Measurements from ENCODE around the gene AGTRAP. TPM values are rescaled to one million over a fixed set of nuclear protein-coding genes. Genes with fewer than 3 reads are reported as not detected.
A peak's percentile ranks its signal among the peaks of the same experiment; 100 is the strongest.

Gene AGTRAP
- total RNA-seq, 2 donors from 2014 or later, result 40.3 to 52.0 TPM

DNA sequence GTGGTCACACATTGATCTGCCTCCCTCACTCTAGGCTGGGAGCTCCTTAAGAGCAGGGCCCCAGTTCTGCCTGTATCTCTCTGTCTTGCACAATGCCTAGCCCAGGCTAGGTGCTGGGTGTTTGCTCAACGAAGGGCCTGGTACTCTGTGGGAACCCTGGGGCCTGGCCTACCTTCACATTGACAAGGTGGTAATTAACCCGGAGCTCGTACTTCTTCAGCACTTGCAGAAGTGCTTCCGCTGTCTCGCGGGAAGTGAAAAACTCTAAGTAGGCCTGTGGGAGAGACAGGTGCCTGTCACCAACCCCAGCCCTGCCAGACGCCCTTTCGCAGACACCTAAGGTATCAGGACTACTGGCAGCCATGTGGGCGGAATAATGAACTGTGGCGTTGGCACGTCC lies 56.2 kb downstream of the AGTRAP start:
- H3K36me3 Mint-ChIP-seq, result no peaks in the 10 kb centered on the region

DNA sequence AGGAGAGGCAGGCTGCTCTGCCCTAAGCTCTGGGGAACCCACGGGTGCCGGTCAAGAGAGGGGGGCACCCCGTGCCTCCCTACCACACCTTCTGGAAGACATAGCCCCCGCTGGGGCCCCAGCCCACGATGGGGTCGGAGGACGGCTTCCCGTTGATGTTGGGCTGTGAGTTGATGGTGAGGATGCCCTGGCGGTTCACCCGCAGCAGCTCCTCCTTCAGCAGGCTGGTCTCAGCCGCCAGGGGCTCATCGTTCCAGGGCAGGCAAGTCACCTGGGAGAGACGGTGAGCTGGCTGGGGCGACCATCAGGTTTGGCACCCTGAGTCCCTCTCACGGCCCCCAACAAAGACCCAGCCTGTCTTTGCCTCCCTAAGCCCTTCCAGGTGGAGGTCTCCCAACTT lies 57.9 kb downstream of the AGTRAP start:
- H3K27me3 Mint-ChIP-seq, result no peaks in the 10 kb centered on the region
- H3K36me3 Mint-ChIP-seq, result no peaks in the 10 kb centered on the region
- no peak overlapping the region for H3K4me3 Mint-ChIP-seq
- DNase-seq (ENCODE audit: low spot score) (no peak), ATAC-seq (no peak)
- H3K4me1 Mint-ChIP-seq (ENCODE audit: low read depth in 2 of 2), result peaks cover 0 to 8% of the 10 kb centered on the region in 2 donors
- H3K27ac Mint-ChIP-seq, result no peak overlapping the region
- H3K9me3 Mint-ChIP-seq, result no peaks in the 10 kb centered on the region

More for the DNA sequence above, 56.2 kb downstream of the AGTRAP start:
- peaks cover 0 to 8% of the 10 kb centered on the region in 2 donors for H3K4me1 Mint-ChIP-seq (ENCODE audit: low read depth in 2 of 2)
- DNase-seq (ENCODE audit: low spot score) (no peak), ATAC-seq (no peak)
- no peak overlapping the region for H3K4me3 Mint-ChIP-seq
- peak overlapping the region in 1 of 2 donors; percentile 50 for H3K27ac Mint-ChIP-seq
- no peaks in the 10 kb centered on the region for H3K9me3 Mint-ChIP-seq
- no peaks in the 10 kb centered on the region for H3K27me3 Mint-ChIP-seq

DNA sequence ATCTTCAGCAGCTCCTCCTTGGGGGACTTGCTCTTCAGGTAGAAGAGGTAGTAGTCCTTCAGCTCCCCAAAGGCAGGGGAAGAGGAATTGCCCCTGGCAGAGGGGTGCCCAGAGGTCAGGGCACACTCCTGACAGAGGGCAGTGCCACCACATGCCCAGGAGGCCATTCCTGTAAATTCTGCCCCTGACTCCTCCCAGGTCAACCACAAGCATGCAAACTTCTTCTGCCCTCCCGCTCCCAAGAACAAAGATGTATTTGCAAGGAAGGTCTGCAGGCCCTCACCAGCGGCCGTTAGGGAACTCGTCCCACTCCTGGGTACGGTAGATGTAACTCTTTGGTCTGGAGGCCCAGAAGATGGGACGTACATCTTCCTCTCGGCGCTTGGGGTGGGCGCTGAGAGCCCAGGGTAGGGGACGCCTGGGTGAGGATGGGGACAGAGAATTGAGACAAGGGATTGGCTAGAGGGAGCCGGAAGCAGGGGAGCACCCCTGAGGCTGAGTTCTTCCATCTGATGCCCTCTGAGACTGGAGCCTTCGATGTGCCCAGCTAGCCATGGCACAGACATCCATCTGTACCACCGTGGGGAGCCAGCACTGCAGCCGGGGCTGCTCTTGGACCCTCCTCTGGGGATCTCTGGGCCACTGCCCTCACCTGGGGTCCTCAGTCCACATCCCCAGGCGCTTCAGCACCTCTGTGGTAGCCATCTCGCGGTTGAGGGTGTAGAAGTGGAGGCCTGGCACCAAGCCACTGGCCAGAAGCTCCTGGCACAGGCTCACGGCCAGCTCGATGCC lies 58.7 kb downstream of the AGTRAP start:
- DNase-seq (ENCODE audit: low spot score) (peak; percentile 20), ATAC-seq (no peak)
- no peaks in the 10 kb centered on the region for H3K27me3 Mint-ChIP-seq
- no peaks in the 10 kb centered on the region for H3K9me3 Mint-ChIP-seq
- H3K4me1 Mint-ChIP-seq (ENCODE audit: low read depth in 2 of 2), result peaks cover 0 to 8% of the 10 kb centered on the region in 2 donors
- no peaks in the 10 kb centered on the region for H3K36me3 Mint-ChIP-seq
- H3K4me3 Mint-ChIP-seq, result no peak overlapping the region
- H3K27ac Mint-ChIP-seq, result no peak overlapping the region

DNA sequence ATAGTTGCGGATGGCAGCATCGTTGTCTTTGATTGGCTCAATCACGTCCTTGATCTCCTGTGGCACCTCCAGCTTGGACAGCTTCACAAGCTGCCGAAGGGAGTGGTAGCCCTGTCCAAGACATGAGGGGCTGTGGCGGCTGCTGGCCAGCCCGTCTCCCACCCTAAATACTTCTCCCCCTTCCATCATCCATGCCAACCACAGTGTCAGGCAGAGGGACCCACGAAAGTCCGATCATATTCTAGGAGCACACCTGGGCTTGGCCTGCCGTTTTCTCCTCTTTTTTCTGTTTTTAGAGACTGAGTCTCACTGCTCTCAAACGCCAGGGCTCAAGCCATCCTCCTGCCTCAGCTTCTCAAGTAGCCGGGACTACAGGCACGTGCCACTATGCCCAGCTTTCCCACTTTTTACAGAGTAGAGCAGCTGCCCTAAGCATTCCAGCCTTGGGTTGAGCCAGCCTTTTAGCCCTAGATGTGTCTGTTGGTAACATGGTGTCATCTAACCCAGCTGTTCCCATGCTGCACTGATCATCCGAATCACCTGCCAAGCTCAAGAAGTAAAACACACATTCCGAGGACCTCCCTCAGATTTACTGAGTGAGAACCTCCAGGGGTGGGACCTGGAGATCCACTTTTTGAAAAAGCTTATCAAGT lies 59.4 kb downstream of the AGTRAP start:
- peak; percentile 40 for DNase-seq (ENCODE audit: low spot score)
- H3K27me3 Mint-ChIP-seq, result no peaks in the 10 kb centered on the region
- no peak for ATAC-seq
- H3K4me1 Mint-ChIP-seq (ENCODE audit: low read depth in 2 of 2), result peaks cover 0 to 8% of the 10 kb centered on the region in 2 donors
- H3K27ac Mint-ChIP-seq, result no peak overlapping the region
- H3K9me3 Mint-ChIP-seq, result no peaks in the 10 kb centered on the region
- no peak overlapping the region for H3K4me3 Mint-ChIP-seq
- H3K36me3 Mint-ChIP-seq, result no peaks in the 10 kb centered on the region

GRCh38 chr1:11796036-11796828 lies 60.3 kb downstream of the AGTRAP start:
- H3K4me3 Mint-ChIP-seq, result no peak overlapping the region
- peaks cover 0 to 13% of the 10 kb centered on the region in 2 donors for H3K4me1 Mint-ChIP-seq (ENCODE audit: low read depth in 2 of 2)
- peak; percentile 49 for DNase-seq (ENCODE audit: low spot score)
- no peaks in the 10 kb centered on the region for H3K36me3 Mint-ChIP-seq
- no peak for ATAC-seq
- no peak overlapping the region for H3K27ac Mint-ChIP-seq
- H3K27me3 Mint-ChIP-seq, result no peaks in the 10 kb centered on the region
- no peaks in the 10 kb centered on the region for H3K9me3 Mint-ChIP-seq

DNA sequence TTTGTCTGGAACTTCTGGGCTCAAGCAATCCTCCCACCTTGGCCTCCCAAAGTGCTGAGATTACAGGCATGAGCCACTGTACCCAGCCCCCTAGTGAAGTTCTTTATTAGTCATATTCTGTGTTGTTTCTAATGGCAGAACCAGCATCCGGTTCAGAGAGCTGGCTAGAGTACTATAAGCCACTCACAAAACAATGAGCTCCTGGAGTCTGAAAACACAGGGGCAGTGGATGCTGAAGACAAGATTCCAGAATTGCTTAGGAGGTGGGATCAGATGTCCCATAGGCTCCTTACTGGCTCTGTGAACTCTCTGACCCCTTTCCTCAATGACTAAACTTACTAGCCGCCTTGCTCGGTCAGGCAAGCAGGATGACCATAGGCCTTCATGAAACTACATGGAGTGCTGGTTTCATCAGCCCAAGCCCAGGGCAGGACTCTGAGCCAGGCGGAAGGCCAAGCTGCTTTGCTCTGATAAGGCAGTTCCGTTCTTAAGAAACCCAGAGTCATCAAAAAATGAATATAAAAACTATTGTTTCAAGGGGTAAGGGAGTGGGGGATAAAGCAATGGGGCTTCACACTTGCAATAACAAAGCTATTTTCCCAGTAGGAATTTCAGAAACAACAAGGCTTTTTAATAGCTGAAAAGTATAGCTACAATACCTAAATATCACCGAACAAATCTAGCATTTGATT lies 61.7 kb downstream of the AGTRAP start:
- Mint-ChIP-seq H3K36me3 (no peaks in the 10 kb centered on the region), H3K27me3 (no peaks in the 10 kb centered on the region)

GRCh38 chr1:11799099-11799498 lies 63.2 kb downstream of the AGTRAP start:
- H3K27me3 Mint-ChIP-seq, result no peaks in the 10 kb centered on the region
- H3K4me1 Mint-ChIP-seq (ENCODE audit: low read depth in 2 of 2), result peaks cover 24 to 31% of the 10 kb centered on the region in 2 donors
- H3K9me3 Mint-ChIP-seq, result no peaks in the 10 kb centered on the region
- H3K4me3 Mint-ChIP-seq, result no peak overlapping the region
- no peaks in the 10 kb centered on the region for H3K36me3 Mint-ChIP-seq
- H3K27ac Mint-ChIP-seq, result no peak overlapping the region
- DNase-seq (ENCODE audit: low spot score) (no peak), ATAC-seq (no peak)

More for the DNA sequence above, 61.7 kb downstream of the AGTRAP start:
- no peak overlapping the region for H3K4me3 Mint-ChIP-seq
- no peak for ATAC-seq
- no peak overlapping the region for H3K27ac Mint-ChIP-seq
- H3K4me1 Mint-ChIP-seq (ENCODE audit: low read depth in 2 of 2), result peaks cover 13 to 19% of the 10 kb centered on the region in 2 donors
- H3K9me3 Mint-ChIP-seq, result no peaks in the 10 kb centered on the region
- DNase-seq (ENCODE audit: low spot score), result no peak

DNA sequence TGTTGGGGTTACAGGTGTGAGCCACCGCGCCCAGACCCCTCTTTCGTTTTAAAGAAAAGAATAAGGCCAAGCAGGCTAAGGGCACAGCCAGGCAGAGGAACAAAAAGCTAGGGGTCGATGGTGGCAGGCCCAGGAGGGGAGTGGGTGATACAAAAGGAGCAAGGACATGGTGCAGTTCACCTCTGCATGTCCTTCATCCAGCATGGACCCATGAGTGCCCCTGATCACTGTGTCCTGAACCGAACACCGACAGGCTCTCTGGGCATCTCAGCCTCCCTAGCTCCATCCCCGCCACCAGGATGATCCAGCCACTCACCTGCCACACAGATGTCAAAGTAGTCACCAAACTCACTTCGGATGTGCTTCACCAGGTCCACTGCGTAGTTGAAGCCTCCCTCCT lies 64.0 kb downstream of the AGTRAP start:
- no peak for ATAC-seq
- Mint-ChIP-seq H3K36me3 (no peaks in the 10 kb centered on the region), H3K9me3 (no peaks in the 10 kb centered on the region), H3K27ac (no peak overlapping the region), H3K4me1 (ENCODE audit: low read depth in 2 of 2) (peaks cover 32 to 39% of the 10 kb centered on the region in 2 donors), H3K4me3 (no peak overlapping the region), H3K27me3 (no peaks in the 10 kb centered on the region)
- peak; percentile 32 for DNase-seq (ENCODE audit: low spot score)

- DNase-seq (ENCODE audit: low spot score) (peak; percentile 15), ATAC-seq (no peak)
- H3K4me3 Mint-ChIP-seq, result no peak overlapping the region
- H3K27me3 Mint-ChIP-seq, result no peaks in the 10 kb centered on the region
- no peak overlapping the region for H3K27ac Mint-ChIP-seq
- H3K9me3 Mint-ChIP-seq, result no peaks in the 10 kb centered on the region
- H3K36me3 Mint-ChIP-seq, result no peaks in the 10 kb centered on the region
- H3K4me1 Mint-ChIP-seq (ENCODE audit: low read depth in 2 of 2), result peaks cover 36 to 39% of the 10 kb centered on the region in 2 donors
Measured at GRCh38 chr1:11800391-11800755, 64.4 kb downstream of the AGTRAP start.

Other genes starting within 250 kb of the AGTRAP start
- 10 to 100 TPM; 13.2 to 16.3 TPM for gene FBXO2, start 81.7 kb upstream of the AGTRAP start, total RNA-seq
- 10 to 100 TPM; 45.4 to 49.7 TPM for gene FBXO44, start 81.3 kb upstream of the AGTRAP start, total RNA-seq
- 100 to 1,000 TPM in 1 of 2 donors, 10 to 100 TPM in 1; 42.9 to 106 TPM for gene FBXO6, start 71.9 kb upstream of the AGTRAP start, total RNA-seq
- gene MAD2L2, start 55.0 kb upstream of the AGTRAP start, total RNA-seq, result 100 to 1,000 TPM; 115 to 153 TPM
- 10 to 100 TPM; 29.3 to 41.5 TPM for gene DRAXIN, start 44.4 kb upstream of the AGTRAP start, total RNA-seq
- not detected for gene C1orf167, start 26.1 kb downstream of the AGTRAP start, total RNA-seq
- 10 to 100 TPM; 25.7 to 30.4 TPM for gene MTHFR, start 69.8 kb downstream of the AGTRAP start, total RNA-seq
- gene CLCN6, start 70.1 kb downstream of the AGTRAP start, total RNA-seq, result 10 to 100 TPM; 15.0 to 31.0 TPM
- not detected for gene NPPA, start 111.6 kb downstream of the AGTRAP start, total RNA-seq
- gene NPPB, start 122.8 kb downstream of the AGTRAP start, total RNA-seq, result not detected
- 10 to 100 TPM; 50.5 to 59.8 TPM for gene KIAA2013, start 190.3 kb downstream of the AGTRAP start, total RNA-seq
- gene PLOD1, start 198.6 kb downstream of the AGTRAP start, total RNA-seq, result 10 to 100 TPM; 50.7 to 72.4 TPM
- gene MFN2, start 244.3 kb downstream of the AGTRAP start, total RNA-seq, result 100 to 1,000 TPM in 1 of 2 donors, 10 to 100 TPM in 1; 75.2 to 101 TPM

Data from natural killer cell treated with Interleukin-12 subunit alpha and Interleukin-12 subunit beta and Interleukin-15 and Interleukin-18, amount 100 ng/mL, for 72 hours (primary cell).